NCI-H226 (cell line): ENCODE data around the gene ART5.
"Not testable (repeated sequence)": the region's sequence is repeated elsewhere in the genome, so short reads cannot be mapped to it uniquely, and the experiment has no call there.

Experiments used
- DNase-seq: peaks from one replicate; pipeline ENCODE4 v3.0.0-alpha.2; 2015

The ART5 gene

GRCh38 chr11:3615998-3616397 is 25.8 kb downstream of the ART5 start:
- no peak for DNase-seq

- no peak for DNase-seq
These were observed 27.0 kb downstream of the ART5 start for GRCh38 chr11:3614742-3615171.

- no peak for DNase-seq
These were observed 27.6 kb downstream of the ART5 start for GRCh38 chr11:3613998-3614741.

- DNase-seq, result no peak
These were observed 29.7 kb downstream of the ART5 start for GRCh38 chr11:3611976-3612678.

GRCh38 chr11:3610846-3611245 is 30.9 kb downstream of the ART5 start:
- DNase-seq, result no peak

- no peak for DNase-seq
These were observed 32.2 kb downstream of the ART5 start for GRCh38 chr11:3609416-3610265.

- no peak for DNase-seq
These were observed 36.0 kb downstream of the ART5 start for GRCh38 chr11:3605771-3606203.

GRCh38 chr11:3605283-3605662 is 36.5 kb downstream of the ART5 start:
- no peak for DNase-seq

GRCh38 chr11:3604167-3604566 is 37.6 kb downstream of the ART5 start:
- no peak for DNase-seq

- not testable (repeated sequence) for DNase-seq
These were observed 41.6 kb downstream of the ART5 start for GRCh38 chr11:3600201-3600600.

- not testable (repeated sequence) for DNase-seq
These were observed 44.0 kb downstream of the ART5 start for GRCh38 chr11:3597743-3598142.

- DNase-seq, result not testable (repeated sequence)
These were observed 50.5 kb downstream of the ART5 start for GRCh38 chr11:3591326-3591725.

GRCh38 chr11:3590193-3590592 is 51.6 kb downstream of the ART5 start:
- not testable (repeated sequence) for DNase-seq

- not testable (repeated sequence) for DNase-seq
These were observed 53.0 kb downstream of the ART5 start for GRCh38 chr11:3588776-3589175.
